Upper lobe of left lung (tissue), 6 donors: ENCODE data around the gene XYLT2. TPM values are rescaled to one million over a fixed set of nuclear protein-coding genes. Genes with fewer than 3 reads are reported as not detected.
A peak's percentile ranks its signal among the peaks of the same experiment; 100 is the strongest.

Experiments used
- ATAC-seq, 2 donors: fragments of 200-7000 bp; cut with Tn5 transposase; one replicate each; pipeline ENCODE4 v1.9.1; 2022; ENCODE audit warnings: mild to moderate bottlenecking in 2 of 2, moderate library complexity in 2 of 2; ENCODE audit not compliant: low FRiP score in 2 of 2
- DNase-seq, 2 donors: peaks; one replicate each; pipeline ENCODE4 v3.0.0-alpha.2; 2019 to 2020
- H3K27ac ChIP-seq, 4 donors: fragments of 200-600 bp; sonication (generic); one replicate each; pipeline ENCODE4 v1.5.1; 2016 to 2019
- H3K27me3 ChIP-seq, 4 donors: fragments of 200-600 bp; sonication (generic); one replicate each; pipeline ENCODE4 v1.5.1; 2017 to 2019
- H3K36me3 ChIP-seq, 4 donors: fragments of 200-600 bp; sonication (generic); one replicate each; pipeline ENCODE4 v1.5.1; 2016 to 2019
- H3K4me1 ChIP-seq, 4 donors: fragments of 200-600 bp; sonication (generic); one replicate each; pipeline ENCODE4 v1.5.1; 2018 to 2019
- H3K4me3 ChIP-seq, 4 donors: fragments of 200-600 bp; sonication (generic); one replicate each; pipeline ENCODE4 v1.5.1; 2017 to 2019; ENCODE audit warnings: mild to moderate bottlenecking in 2 of 4, moderate library complexity in 1 of 4
- H3K9me3 ChIP-seq, 4 donors: fragments of 200-600 bp; sonication (generic); one replicate each; pipeline ENCODE4 v1.5.1; 2018 to 2019
- EP300 ChIP-seq, 4 donors: sonication (generic); formaldehyde crosslinking; IDR thresholded peaks; one replicate each; pipeline ENCODE4 v1.5.1; 2017; ENCODE audit warnings: antibody characterized with exemption in 4 of 4, control low read depth in 2 of 4
- POLR2A ChIP-seq, 4 donors: fragments of 450-650 bp; IDR thresholded peaks; one replicate each; pipeline ENCODE4 v1.5.1; 2016 to 2017; ENCODE audit warnings: antibody characterized with exemption in 4 of 4, mild to moderate bottlenecking in 2 of 4
- POLR2AphosphoS5 ChIP-seq, 2 donors: sonication (generic); formaldehyde crosslinking; IDR thresholded peaks; one replicate each; pipeline ENCODE4 v1.5.1; 2017; ENCODE audit warnings: antibody characterized with exemption in 2 of 2
- WGBS, 2 donors: methylation state at CpG; one replicate each; pipeline ENCODE4 v1.1.5; 2017 to 2018; 5-methylcytosine and 5-hydroxymethylcytosine counted together
- total RNA-seq, 6 donors: library from RNA; depleted of rRNA in 4 of 6; stranded (reverse); fragments of >200 nt in 4 of 6; gene quantifications; one replicate each; pipeline versions ENCODE4 v1.1.0 to v1.2.1, GENCODE V29; 2016 to 2021
- TF ChIP-seq, protein P1 (sequence below), 6 experiments: fragments of 450-650 bp in 4 of 6; fragments of 200-600 bp in 2 of 6; sonication (generic) in 2 of 6; IDR thresholded peaks; one replicate each; pipeline ENCODE4 v1.5.1; 2016 to 2019; ENCODE audit warnings: antibody characterized with exemption in 6 of 6
- donor health status: DM: no; HTN: no; CAD: no; lungs with moderate emphysema.
- donor health status: DM: no; HTN: yes; CAD: no; lungs with severe emphysema.

The XYLT2 gene
- total RNA-seq, 6 donors from 2014 or later, result 16.4 to 33.5 (median 19.2) TPM

DNA sequence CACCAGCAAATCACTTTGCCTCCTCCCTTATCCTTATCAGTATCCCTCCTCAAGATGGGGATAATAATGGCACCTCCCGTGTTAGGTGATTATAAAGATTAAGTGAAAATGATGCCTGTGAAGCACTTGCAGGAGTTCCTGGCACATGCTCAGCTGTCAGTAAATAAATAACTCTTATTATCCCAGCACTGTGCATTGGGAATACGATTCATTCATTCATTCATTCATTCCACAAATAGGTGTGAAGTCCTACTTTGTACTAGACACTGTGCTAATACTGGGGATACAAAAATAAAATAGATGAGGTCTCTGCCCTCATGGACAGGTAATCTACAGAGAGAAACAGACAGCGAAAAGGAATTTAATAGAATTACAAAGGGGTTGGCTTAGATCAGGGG, 2.0 kb downstream of the XYLT2 start:
- H3K4me3 ChIP-seq, result no peak overlapping the region
- DNase-seq (no peak), ATAC-seq (no peak)
- H3K9me3 ChIP-seq, result no peaks in the 10 kb centered on the region
- TF ChIP-seq EP300 (IDR thresholded peaks at IDR 0.05) (no peak), POLR2A (IDR thresholded peaks at IDR 0.05) (no peak), POLR2AphosphoS5 (IDR thresholded peaks at IDR 0.05) (no peak)
- TF ChIP-seq, protein P1, sequence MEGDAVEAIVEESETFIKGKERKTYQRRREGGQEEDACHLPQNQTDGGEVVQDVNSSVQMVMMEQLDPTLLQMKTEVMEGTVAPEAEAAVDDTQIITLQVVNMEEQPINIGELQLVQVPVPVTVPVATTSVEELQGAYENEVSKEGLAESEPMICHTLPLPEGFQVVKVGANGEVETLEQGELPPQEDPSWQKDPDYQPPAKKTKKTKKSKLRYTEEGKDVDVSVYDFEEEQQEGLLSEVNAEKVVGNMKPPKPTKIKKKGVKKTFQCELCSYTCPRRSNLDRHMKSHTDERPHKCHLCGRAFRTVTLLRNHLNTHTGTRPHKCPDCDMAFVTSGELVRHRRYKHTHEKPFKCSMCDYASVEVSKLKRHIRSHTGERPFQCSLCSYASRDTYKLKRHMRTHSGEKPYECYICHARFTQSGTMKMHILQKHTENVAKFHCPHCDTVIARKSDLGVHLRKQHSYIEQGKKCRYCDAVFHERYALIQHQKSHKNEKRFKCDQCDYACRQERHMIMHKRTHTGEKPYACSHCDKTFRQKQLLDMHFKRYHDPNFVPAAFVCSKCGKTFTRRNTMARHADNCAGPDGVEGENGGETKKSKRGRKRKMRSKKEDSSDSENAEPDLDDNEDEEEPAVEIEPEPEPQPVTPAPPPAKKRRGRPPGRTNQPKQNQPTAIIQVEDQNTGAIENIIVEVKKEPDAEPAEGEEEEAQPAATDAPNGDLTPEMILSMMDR (IDR thresholded peaks at IDR 0.05), result no peak
- H3K27ac ChIP-seq, result no peak overlapping the region
- H3K36me3 ChIP-seq, result peaks cover 0 to 4% (median 0%) of the 10 kb centered on the region in 4 donors
- WGBS, 2 donors, result 69 to 81% methylated on average over 3 of the region's 3 CpGs
- H3K27me3 ChIP-seq, result no peaks in the 10 kb centered on the region
- peaks cover 20 to 30% (median 24%) of the 10 kb centered on the region in 4 donors for H3K4me1 ChIP-seq

DNA sequence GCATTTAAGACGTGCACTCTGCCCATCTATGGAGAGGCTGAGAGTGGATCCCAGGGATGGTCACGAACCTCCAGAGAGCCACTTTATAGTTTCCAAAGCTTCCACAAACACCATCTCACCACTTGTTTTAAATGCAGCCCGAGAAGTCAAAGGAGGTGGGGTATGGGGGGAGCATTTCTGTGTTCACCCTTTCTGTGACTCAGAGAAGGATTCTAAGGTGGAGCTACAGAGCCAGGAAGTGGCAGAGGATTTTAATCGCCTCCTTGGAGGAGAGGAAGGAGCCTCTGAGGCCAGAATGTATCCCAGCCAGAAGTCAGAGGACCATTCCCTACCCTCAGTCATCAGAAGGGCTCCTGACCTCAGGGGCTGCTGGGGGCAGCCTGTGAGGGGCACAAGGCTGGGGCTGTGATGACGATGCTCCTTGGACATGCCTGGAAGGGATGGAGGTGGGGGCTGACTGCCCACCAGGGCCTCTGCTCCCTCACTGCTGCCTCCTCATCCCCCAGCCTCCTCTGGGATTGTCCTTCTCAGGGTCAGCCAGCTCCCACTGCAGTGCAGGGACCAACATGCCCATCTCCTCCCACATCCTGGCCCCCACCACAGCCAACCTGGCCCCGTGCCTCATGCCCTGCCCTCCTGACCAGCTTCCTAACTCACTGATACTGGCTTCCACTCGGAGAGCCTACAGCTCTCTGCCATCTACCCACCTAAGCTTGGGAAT, 2.8 kb downstream of the XYLT2 start:
- TF ChIP-seq EP300 (IDR thresholded peaks at IDR 0.05) (no peak), POLR2AphosphoS5 (IDR thresholded peaks at IDR 0.05) (no peak), POLR2A (IDR thresholded peaks at IDR 0.05) (no peak)
- TF ChIP-seq, protein P1 (IDR thresholded peaks at IDR 0.05), result no peak
- Histone ChIP-seq H3K9me3 (no peaks in the 10 kb centered on the region), H3K4me3 (no peak overlapping the region), H3K27ac (no peak overlapping the region), H3K27me3 (no peaks in the 10 kb centered on the region), H3K4me1 (peaks cover 20 to 30% (median 24%) of the 10 kb centered on the region in 4 donors), H3K36me3 (peaks cover 0 to 9% (median 3%) of the 10 kb centered on the region in 4 donors)
- 70 to 73% methylated on average over 6 to 7 of the region's 7 CpGs for WGBS, 2 donors
- no peak for ATAC-seq
- DNase-seq, result peak in 1 of 2 donors; percentile 54

DNA sequence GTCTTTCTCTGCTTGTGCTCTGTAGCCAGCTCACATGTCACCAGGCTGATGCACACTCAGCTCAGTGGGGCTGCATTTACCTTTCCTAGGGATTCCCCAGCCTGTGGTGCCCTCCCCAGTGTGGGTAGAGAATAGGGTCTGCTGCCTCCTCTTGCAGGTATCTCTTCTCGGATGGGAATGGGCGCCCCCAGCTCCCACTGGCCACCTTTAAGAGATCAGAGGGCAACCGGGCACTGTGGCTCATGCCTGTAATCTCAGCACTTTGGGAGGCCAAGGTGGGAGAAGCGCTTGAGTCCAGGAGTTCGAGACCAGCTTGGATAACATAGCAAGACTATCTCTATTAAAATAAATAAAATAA, 3.3 kb downstream of the XYLT2 start:
- ATAC-seq (no peak), DNase-seq (no peak)

DNA sequence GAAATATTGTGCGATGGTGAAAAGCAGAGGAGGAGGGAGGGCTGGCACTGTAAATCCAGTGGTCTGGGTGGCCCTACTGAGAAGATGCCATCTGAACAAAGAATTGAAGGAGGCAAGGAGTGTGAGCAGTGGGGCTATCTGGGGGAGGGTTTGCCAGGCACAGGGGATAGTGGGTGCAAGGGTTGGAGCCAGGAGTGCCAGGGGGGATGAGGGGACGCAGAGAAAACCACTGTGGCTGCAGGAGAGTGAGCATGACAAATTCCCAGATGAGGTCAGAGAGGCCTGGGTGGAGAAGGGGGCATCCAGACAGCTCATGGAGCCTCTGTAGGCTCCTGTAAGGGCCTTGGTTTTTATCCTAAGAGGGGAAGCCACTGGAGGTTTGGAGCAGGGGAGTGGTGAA, 4.8 kb downstream of the XYLT2 start:
- no peak overlapping the region for H3K4me3 ChIP-seq
- no peaks in the 10 kb centered on the region for H3K9me3 ChIP-seq
- H3K36me3 ChIP-seq, result peaks cover under 1 to 28% (median 22%) of the 10 kb centered on the region in 4 donors
- H3K4me1 ChIP-seq, result peaks cover 12 to 20% (median 15%) of the 10 kb centered on the region in 4 donors
- H3K27me3 ChIP-seq, result no peaks in the 10 kb centered on the region
- no peak for DNase-seq
- H3K27ac ChIP-seq, result no peak overlapping the region
- TF ChIP-seq POLR2A (IDR thresholded peaks at IDR 0.05), result no peak
- TF ChIP-seq, protein P1 (IDR thresholded peaks at IDR 0.05), result no peak
- TF ChIP-seq EP300 (IDR thresholded peaks at IDR 0.05), result no peak
- 88 to 93% methylated on average over 2 of the region's 2 CpGs for WGBS, 2 donors
- no peak for ATAC-seq

More for the DNA sequence above, 3.3 kb downstream of the XYLT2 start:
- no peaks in the 10 kb centered on the region for H3K27me3 ChIP-seq
- H3K9me3 ChIP-seq, result no peaks in the 10 kb centered on the region
- no peak overlapping the region for H3K4me3 ChIP-seq
- no peak overlapping the region for H3K27ac ChIP-seq
- H3K36me3 ChIP-seq, result peaks cover 0 to 15% (median 8%) of the 10 kb centered on the region in 4 donors
- WGBS, 2 donors, result 96 to 97% methylated on average over 5 of the region's 5 CpGs
- H3K4me1 ChIP-seq, result peaks cover 20 to 30% (median 24%) of the 10 kb centered on the region in 4 donors
- TF ChIP-seq, protein P1 (IDR thresholded peaks at IDR 0.05), result no peak
- no peak for TF ChIP-seq POLR2A (IDR thresholded peaks at IDR 0.05)
- TF ChIP-seq POLR2AphosphoS5 (IDR thresholded peaks at IDR 0.05), result no peak
- no peak for TF ChIP-seq EP300 (IDR thresholded peaks at IDR 0.05)
